ENCODE data around the gene ZNF18. TPM values are rescaled to one million over a fixed set of nuclear protein-coding genes. Genes with fewer than 3 reads are reported as not detected.

Gene ZNF18
- total and polyA plus RNA-seq, 2 of the 13 experiments (the other 11 are each of a cell fraction or from before 2014, with no cell fraction given) = 2.4 to 5.4 TPM

DNA sequence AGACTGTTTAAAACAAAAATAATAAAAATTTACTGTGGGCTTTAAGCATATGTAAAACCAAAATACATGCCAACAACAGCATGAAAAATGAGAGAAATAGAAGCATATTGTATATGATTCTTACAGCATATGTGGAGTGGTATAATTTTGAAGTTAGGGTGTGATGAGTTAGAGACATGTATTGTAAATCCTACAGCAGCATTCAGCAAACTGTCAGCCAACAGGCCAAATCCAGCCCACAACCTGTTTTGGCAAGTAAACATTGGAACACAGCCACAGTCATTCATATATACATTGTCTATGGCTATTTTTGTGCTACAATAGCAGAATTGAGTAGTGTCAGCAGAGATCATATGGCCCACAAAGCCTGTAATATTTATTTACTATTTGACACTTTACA is 42.3 kb downstream of the ZNF18 start (continued):
- TF ChIP-seq, protein P1, sequence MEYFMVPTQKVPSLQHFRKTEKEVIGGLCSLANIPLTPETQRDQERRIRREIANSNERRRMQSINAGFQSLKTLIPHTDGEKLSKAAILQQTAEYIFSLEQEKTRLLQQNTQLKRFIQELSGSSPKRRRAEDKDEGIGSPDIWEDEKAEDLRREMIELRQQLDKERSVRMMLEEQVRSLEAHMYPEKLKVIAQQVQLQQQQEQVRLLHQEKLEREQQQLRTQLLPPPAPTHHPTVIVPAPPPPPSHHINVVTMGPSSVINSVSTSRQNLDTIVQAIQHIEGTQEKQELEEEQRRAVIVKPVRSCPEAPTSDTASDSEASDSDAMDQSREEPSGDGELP (IDR thresholded peaks at IDR 0.05; ENCODE audit: borderline replicate concordance, low read depth) = no peak
- TF ChIP-seq, protein P2, sequence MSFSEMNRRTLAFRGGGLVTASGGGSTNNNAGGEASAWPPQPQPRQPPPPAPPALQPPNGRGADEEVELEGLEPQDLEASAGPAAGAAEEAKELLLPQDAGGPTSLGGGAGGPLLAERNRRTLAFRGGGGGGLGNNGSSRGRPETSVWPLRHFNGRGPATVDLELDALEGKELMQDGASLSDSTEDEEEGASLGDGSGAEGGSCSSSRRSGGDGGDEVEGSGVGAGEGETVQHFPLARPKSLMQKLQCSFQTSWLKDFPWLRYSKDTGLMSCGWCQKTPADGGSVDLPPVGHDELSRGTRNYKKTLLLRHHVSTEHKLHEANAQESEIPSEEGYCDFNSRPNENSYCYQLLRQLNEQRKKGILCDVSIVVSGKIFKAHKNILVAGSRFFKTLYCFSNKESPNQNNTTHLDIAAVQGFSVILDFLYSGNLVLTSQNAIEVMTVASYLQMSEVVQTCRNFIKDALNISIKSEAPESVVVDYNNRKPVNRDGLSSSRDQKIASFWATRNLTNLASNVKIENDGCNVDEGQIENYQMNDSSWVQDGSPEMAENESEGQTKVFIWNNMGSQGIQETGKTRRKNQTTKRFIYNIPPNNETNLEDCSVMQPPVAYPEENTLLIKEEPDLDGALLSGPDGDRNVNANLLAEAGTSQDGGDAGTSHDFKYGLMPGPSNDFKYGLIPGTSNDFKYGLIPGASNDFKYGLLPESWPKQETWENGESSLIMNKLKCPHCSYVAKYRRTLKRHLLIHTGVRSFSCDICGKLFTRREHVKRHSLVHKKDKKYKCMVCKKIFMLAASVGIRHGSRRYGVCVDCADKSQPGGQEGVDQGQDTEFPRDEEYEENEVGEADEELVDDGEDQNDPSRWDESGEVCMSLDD (CRISPR knock-in tag; IDR thresholded peaks at IDR 0.05; ENCODE audit: borderline replicate concordance) = no peak

GRCh38 chr17:11953924-11954323 is 43.4 kb downstream of the ZNF18 start:
- DNase-seq (ENCODE audit: low spot score) (no peak), ATAC-seq (no peak), FAIRE-seq (no peak)
- intact Hi-C loops (cut with micrococcal nuclease; ENCODE audit: unreplicated experiment) (no loop called here), in situ Hi-C loops (cut with HindIII; ENCODE audit: extremely low pct_ligation_motif_present, low pct_unique_long_range_greater_than_20kb) (no loop called here)
- Histone ChIP-seq H3K4me3 (replicated peaks in 1 of 3; ENCODE audit: insufficient read depth in 1 of 3, low read depth in 2 of 3, low read length in 3 of 3) (no peak overlapping the region), H3K79me2 (ENCODE audit: insufficient read depth, low read length) (no peaks in the 10 kb centered on the region), H3K27me3 (ENCODE audit: control insufficient read depth in 1 of 2, insufficient read depth in 2 of 2, low read length in 2 of 2) (no peaks in the 10 kb centered on the region), H3K9me3 (ENCODE audit: low read length) (peaks cover 22% of the 10 kb centered on the region), H3K9ac (ENCODE audit: insufficient read depth, low read depth, low read length) (no peak overlapping the region), H3K4me1 (ENCODE audit: insufficient read depth, low read length) (no peaks in the 10 kb centered on the region), H3K4me2 (ENCODE audit: low read depth, low read length) (no peak overlapping the region), H3K36me3 (replicated peaks in 1 of 2; ENCODE audit: control insufficient read depth in 1 of 2, insufficient read depth in 2 of 2, low read length in 2 of 2) (no peaks in the 10 kb centered on the region), H4K20me1 (ENCODE audit: insufficient read depth, low read length) (no peaks in the 10 kb centered on the region), H3K27ac (ENCODE audit: extremely low read length, insufficient read depth, low read length) (no peak overlapping the region), H2AFZ (ENCODE audit: low read length) (no peak overlapping the region)
- POLR2A ChIA-PET = no interaction called here
- 72% methylated on average over 1 of the region's 1 CpG for WGBS (ENCODE audit: low lambda C conversion rate)
- CTCF ChIA-PET (ENCODE audit: low intra/inter-chr PET ratio, low total read pairs) = no interaction called here
- no TSS peak for BruUV-seq (replicated peaks)
- TF ChIP-seq FOXA1 (IDR thresholded peaks at IDR 0.05) (no peak), FOXA1 (CRISPR knock-in tag; IDR thresholded peaks at IDR 0.05) (no peak), KMT2B (CRISPR knock-in tag; IDR thresholded peaks at IDR 0.05) (no peak), ATM (IDR thresholded peaks at IDR 0.05; ENCODE audit: borderline replicate concordance) (no peak), GPBP1L1 (CRISPR knock-in tag; IDR thresholded peaks at IDR 0.05) (no peak), ZMAT5 (CRISPR knock-in tag; IDR thresholded peaks at IDR 0.05; ENCODE audit: borderline replicate concordance, low read depth) (no peak), USF2 (IDR thresholded peaks at IDR 0.05; ENCODE audit: low read depth, low read length) (no peak), USF2 (CRISPR knock-in tag; IDR thresholded peaks at IDR 0.05; ENCODE audit: borderline replicate concordance) (no peak)
- TF ChIP-seq, protein P3, sequence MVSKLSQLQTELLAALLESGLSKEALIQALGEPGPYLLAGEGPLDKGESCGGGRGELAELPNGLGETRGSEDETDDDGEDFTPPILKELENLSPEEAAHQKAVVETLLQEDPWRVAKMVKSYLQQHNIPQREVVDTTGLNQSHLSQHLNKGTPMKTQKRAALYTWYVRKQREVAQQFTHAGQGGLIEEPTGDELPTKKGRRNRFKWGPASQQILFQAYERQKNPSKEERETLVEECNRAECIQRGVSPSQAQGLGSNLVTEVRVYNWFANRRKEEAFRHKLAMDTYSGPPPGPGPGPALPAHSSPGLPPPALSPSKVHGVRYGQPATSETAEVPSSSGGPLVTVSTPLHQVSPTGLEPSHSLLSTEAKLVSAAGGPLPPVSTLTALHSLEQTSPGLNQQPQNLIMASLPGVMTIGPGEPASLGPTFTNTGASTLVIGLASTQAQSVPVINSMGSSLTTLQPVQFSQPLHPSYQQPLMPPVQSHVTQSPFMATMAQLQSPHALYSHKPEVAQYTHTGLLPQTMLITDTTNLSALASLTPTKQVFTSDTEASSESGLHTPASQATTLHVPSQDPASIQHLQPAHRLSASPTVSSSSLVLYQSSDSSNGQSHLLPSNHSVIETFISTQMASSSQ (IDR thresholded peaks at IDR 0.05; ENCODE audit: low read depth) = no peak
- TF ChIP-seq, protein P3 (CRISPR knock-in tag; IDR thresholded peaks at IDR 0.05; ENCODE audit: borderline replicate concordance) = no peak

Data from HepG2 (cell line).